ENCODE measurements around the gene ARL2.

DNA sequence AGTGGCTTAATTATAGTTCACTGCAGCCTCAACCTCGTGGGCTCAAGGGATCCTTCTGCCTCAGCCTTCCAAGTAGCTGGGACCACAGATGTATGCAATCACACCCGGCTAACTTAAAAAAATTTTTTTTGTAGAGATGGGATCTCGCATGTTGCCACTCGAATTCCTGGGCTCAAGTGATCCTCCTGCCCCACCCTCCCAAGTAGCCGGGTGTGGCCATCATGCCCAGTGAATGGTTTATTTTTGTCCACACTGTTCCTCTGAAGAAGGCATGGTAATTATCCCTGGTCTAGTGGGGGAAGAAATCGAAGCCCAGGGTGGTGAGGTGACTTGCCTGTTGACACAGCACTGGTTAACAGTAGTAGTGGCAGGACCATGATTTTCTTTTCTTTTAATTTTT is 28.9 kb downstream of the ARL2 start:
- TF ChIP-seq POLR2AphosphoS5 (IDR thresholded peaks at IDR 0.05; ENCODE audit: low read depth) (no peak), GABPA (IDR thresholded peaks at IDR 0.05; ENCODE audit: low read depth) (no peak), SPI1 (IDR thresholded peaks at IDR 0.05; ENCODE audit: borderline replicate concordance, low read depth) (no peak), REST (IDR thresholded peaks at IDR 0.05; ENCODE audit: insufficient replicate concordance, low read depth) (no peak)
- TF ChIP-seq, protein P1, sequence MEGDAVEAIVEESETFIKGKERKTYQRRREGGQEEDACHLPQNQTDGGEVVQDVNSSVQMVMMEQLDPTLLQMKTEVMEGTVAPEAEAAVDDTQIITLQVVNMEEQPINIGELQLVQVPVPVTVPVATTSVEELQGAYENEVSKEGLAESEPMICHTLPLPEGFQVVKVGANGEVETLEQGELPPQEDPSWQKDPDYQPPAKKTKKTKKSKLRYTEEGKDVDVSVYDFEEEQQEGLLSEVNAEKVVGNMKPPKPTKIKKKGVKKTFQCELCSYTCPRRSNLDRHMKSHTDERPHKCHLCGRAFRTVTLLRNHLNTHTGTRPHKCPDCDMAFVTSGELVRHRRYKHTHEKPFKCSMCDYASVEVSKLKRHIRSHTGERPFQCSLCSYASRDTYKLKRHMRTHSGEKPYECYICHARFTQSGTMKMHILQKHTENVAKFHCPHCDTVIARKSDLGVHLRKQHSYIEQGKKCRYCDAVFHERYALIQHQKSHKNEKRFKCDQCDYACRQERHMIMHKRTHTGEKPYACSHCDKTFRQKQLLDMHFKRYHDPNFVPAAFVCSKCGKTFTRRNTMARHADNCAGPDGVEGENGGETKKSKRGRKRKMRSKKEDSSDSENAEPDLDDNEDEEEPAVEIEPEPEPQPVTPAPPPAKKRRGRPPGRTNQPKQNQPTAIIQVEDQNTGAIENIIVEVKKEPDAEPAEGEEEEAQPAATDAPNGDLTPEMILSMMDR (IDR thresholded peaks at IDR 0.05; ENCODE audit: insufficient read depth, low read length): no peak

All from HL-60 (cell line).